ENCODE measurements around the gene DCTN5.

The DCTN5 gene

GRCh38 chr16:23666571-23667354 is 25.5 kb downstream of the DCTN5 start:
- no peak for TF ChIP-seq CTCF (IDR thresholded peaks at IDR 0.05; ENCODE audit: low read depth, low read length)
- no peak for DNase-seq (ENCODE audit: extremely low read depth, low read depth)

- DNase-seq (ENCODE audit: extremely low read depth, low read depth): no peak
- TF ChIP-seq CTCF (IDR thresholded peaks at IDR 0.05; ENCODE audit: low read depth, low read length): no peak
These were observed 26.0 kb downstream of the DCTN5 start for GRCh38 chr16:23667355-23667659.

DNA sequence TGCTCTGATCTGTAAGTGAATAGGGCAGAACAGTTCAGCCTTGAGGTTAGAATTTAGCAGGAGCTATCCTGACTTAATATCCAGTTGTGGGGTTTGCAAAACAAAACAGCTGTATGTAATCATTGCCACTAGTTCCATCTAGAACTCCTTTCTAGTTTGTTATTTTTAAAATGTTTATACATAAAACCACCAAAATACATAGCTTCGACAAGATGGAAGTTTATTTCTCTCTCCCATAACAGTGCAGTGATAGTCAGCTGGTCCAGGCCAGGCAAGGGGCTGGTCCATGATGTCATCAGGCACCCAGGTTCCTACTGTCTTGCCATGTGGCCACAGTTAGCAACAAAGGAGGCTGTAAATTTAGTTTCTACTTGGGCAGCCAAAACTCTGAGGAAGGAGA is 27.0 kb downstream of the DCTN5 start:
- no peak for DNase-seq (ENCODE audit: extremely low read depth, low read depth)
- TF ChIP-seq CTCF (IDR thresholded peaks at IDR 0.05; ENCODE audit: low read depth, low read length): no peak

- DNase-seq (ENCODE audit: extremely low read depth, low read depth): no peak
- no peak for TF ChIP-seq CTCF (IDR thresholded peaks at IDR 0.05; ENCODE audit: low read depth, low read length)
These were observed 27.6 kb downstream of the DCTN5 start for GRCh38 chr16:23668873-23669272.

DNA sequence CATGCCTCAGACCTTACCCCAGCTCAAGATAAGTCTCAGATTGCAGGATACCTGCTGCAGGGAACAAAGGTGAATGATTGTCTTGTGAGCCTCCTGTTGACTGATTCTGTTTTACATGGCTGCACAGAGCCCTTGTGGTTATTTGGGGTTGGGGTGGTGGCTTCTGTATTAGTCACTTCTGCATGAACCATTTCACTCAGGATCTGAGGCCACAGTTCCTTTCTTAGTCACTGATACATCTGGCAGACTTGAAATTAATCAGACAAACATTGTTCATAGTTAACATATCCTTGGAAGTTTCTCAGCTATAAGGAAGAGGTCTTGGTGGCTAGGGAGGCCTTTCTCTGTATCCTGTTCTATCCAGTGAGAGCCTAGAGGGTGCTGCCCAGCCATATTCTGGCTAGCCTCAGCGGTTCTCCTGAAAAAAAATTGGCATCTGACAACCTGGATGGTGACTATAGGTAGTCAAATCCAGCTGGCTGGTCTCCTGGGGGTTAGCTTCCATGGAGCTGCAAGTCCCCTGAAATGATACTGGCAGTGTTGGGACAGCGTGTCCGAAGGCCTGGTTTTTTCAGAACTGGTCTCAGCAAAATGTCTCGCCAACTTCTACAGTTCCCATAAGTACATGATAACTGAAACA is 29.0 kb downstream of the DCTN5 start:
- TF ChIP-seq CTCF (IDR thresholded peaks at IDR 0.05; ENCODE audit: low read depth, low read length): no peak
- DNase-seq (ENCODE audit: extremely low read depth, low read depth): no peak

DNA sequence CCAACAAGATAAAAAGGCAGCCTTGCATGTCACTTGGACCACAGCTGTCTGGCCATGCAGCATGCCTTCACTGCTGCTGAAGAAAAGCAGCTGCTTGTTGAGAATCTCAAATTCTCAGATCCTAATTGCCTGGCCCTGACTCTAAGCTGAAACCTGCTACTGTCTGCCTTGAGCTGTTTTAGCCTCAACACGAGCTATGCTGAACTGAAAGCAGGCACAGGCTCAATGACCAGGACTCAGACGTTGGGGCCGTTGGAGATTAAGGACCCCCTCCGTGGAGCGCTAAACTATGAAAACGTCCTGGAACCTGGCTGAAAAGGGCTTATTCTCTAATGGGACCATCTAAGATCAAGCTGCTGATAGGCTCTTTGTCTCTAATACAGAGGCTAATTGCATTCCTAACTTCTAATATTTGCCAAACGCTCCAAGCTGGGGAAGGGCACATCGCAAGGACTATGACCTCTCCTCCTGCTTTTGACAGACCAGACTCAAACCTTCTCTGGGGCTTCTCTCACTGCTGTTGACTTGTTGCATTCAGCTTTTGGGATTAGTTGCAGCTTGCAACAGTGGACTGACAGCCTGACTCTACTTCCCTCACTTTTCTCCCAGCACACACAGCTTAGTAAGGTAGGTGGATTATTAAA is 32.8 kb downstream of the DCTN5 start:
- no peak for DNase-seq (ENCODE audit: extremely low read depth, low read depth)
- no peak for TF ChIP-seq CTCF (IDR thresholded peaks at IDR 0.05; ENCODE audit: low read depth, low read length)

- DNase-seq (ENCODE audit: extremely low read depth, low read depth): no peak
These were observed 35.7 kb downstream of the DCTN5 start for GRCh38 chr16:23676924-23677480.

More at GRCh38 chr16:23676924-23677480, 35.7 kb downstream of the DCTN5 start:
- no peak for TF ChIP-seq CTCF (IDR thresholded peaks at IDR 0.05; ENCODE audit: low read depth, low read length)
